ENCODE data around the gene EBF3.

DNA sequence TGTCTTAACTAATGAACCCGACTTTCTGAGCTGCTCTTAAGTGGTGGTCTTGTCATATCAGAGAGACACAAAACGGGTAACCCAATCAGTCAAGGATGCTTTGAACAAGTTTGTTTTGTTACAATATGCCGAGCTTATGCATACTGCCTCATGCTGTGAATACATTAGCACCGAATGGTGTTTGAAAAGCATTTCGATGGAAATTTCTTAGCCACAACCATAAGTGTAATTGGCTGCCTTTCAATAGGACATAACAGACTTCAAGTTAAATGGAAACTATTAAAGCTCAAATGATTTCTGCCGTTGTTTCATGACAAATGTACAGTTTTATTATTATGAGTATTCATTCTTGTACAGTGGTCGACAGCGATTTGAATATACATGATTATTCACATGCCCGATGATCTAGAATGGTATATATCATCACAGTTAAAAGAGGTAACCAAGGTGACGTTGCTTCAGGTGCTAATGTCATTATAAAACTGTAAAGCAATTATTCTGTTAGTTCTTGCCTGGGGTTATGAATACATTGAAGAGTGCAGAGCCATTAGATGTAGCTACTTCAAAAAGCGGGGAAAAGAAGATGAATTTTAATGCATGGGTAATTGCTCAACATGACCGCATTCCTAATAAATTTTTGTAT, 118.8 kb downstream of the EBF3 start:
- TF ChIP-seq, protein P1, sequence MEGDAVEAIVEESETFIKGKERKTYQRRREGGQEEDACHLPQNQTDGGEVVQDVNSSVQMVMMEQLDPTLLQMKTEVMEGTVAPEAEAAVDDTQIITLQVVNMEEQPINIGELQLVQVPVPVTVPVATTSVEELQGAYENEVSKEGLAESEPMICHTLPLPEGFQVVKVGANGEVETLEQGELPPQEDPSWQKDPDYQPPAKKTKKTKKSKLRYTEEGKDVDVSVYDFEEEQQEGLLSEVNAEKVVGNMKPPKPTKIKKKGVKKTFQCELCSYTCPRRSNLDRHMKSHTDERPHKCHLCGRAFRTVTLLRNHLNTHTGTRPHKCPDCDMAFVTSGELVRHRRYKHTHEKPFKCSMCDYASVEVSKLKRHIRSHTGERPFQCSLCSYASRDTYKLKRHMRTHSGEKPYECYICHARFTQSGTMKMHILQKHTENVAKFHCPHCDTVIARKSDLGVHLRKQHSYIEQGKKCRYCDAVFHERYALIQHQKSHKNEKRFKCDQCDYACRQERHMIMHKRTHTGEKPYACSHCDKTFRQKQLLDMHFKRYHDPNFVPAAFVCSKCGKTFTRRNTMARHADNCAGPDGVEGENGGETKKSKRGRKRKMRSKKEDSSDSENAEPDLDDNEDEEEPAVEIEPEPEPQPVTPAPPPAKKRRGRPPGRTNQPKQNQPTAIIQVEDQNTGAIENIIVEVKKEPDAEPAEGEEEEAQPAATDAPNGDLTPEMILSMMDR (IDR thresholded peaks at IDR 0.05) = no peak
- TF ChIP-seq POLR2A (IDR thresholded peaks at IDR 0.05) = no peak
